ENCODE results near the gene PURB.
"Not testable (repeated sequence)": the region's sequence is repeated elsewhere in the genome, so short reads cannot be mapped to it uniquely, and the experiment has no call there.

Gene PURB

GRCh38 chr7:44891791-44892190, 6.5 kb upstream of the PURB start:
- no peak for DNase-seq (ENCODE audit: low read depth)

GRCh38 chr7:44891372-44891771, 6.0 kb upstream of the PURB start:
- no peak for DNase-seq (ENCODE audit: low read depth)

DNA sequence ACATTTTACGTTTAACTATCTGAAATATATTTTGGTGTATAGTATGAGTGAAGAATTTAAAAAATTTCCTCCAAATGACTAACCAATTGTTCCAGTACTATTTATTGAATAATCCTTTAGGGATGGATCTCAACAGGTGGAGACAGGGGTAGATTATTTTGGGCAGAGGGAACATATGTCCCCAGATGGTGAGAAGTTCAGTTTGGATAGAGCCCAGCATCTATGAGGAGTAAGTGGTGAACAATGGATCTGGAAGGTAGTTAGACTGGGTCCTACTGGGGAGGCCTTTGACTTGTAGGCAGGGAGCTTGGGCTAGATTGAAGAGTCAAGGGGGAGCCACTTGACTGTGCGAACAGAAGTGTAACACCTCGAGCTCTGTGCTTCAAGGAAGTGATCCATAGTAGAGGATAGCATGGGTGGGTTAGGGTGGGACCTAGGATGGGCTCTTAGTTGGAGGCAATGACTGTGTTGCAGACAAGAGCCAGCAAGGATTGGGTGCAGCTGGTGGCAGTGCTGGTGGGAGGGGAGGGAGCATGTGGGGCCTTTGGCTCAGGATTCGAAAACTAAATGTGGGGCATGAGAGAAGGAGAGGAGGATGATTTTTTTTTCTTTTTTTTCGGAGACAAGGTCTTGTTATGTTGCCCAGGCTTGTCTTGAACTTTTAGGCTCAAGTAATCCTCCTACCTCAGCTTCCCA, 3.9 kb upstream of the PURB start:
- no peak for DNase-seq (ENCODE audit: low read depth)

DNA sequence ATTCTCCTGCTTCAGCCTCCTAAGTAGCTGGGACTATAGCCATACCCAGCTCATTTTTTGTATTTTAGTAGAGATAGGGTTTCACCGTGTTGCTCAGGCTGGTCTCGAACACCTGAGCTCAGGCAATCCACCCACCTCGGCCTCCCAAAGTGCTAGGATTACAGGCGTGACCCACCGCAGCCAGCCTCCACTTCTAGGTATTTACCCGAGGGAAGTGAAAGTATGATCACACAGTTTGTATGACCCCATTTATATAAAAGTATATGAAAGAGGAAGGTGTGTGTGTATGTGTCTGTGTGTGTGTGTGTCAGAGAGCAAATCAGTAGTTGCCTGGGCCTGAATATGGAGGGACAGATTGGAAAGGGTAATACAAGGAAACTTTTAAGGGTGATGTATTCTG, 2.0 kb upstream of the PURB start:
- no peak for DNase-seq (ENCODE audit: low read depth)

GRCh38 chr7:44884621-44885393, 523 bp downstream of the PURB start:
- peak; percentile 70 for DNase-seq (ENCODE audit: low read depth)

DNA sequence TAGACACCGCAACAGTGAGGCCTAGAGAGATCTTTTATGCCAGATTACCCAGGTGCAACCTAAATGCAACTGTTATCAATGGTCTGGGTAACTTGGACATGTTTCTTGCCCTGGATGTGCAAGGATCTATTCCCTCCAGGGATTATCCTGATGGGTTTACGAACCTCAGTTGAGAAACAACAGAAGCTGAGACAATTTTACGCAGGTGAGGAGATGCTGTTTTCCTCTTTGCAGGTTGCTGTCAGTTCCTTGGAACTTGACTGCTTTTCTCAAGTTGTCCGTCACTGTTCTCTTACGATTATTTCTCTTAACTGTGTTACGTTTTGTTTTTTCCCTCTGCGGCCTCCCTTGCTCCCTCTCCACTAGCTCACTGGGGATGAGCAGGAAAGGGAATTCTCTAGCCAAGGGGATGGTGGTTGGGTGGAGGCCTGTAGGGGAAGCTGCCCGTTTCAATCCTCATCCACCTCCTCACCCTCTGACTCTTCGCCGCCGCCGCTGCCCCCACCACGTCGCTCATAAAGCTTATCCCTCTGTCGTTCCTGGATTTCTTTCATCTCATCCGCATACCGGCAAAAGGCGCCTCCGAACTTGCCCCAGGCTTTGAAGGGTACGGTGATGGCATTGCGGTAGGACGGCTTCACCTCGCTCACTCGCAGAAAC, 1.2 kb downstream of the PURB start:
- no peak for DNase-seq (ENCODE audit: low read depth)

GRCh38 chr7:44882899-44883298, 2.4 kb downstream of the PURB start:
- peak; percentile 28 for DNase-seq (ENCODE audit: low read depth)

DNA sequence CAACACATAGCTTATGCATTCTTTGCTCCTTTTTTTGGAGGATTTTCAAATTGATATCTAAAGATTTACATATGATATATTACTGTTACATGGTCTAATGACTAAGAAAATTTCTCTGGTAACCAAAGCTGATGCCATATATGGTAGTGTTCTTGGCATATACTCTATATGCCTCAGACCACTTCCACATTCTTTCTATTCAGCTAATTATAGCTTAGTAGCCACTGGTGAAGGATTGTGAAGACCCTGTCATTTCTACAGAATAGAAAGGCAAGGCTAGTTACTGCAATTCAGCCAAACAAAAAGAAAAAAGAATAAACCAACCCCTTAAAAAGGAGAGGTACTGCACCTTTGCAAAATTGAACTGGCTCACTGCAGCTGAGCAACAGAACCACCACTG, 3.7 kb downstream of the PURB start:
- peak; percentile 92 for DNase-seq (ENCODE audit: low read depth)

- DNase-seq (ENCODE audit: low read depth) = no peak
These were observed 4.2 kb downstream of the PURB start for GRCh38 chr7:44881066-44881600.

GRCh38 chr7:44880317-44881018, 4.9 kb downstream of the PURB start:
- no peak for DNase-seq (ENCODE audit: low read depth)

GRCh38 chr7:44876393-44876792, 8.9 kb downstream of the PURB start:
- no peak for DNase-seq (ENCODE audit: low read depth)

DNA sequence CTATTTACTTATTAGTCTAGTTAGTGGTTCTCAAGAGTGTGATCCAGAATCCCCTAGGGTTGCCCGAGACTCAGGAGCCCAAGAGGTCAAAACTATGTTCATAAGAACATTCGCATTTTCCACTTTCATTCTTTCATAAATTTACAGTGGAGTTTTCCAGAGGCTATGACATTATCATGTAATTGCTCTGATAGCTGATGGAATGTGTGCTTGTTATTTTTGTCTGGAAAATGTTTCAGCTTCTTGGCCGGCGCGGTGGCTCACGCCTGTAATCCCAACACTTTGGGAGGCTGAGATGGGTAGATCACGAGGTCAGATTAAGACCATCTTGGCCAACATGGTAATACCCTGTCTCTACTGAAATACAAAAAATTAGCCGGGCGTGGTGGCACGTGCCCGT, 10.1 kb downstream of the PURB start:
- no peak for DNase-seq (ENCODE audit: low read depth)

- no peak for DNase-seq (ENCODE audit: low read depth)
These were observed 12.5 kb downstream of the PURB start for GRCh38 chr7:44872787-44873186.

GRCh38 chr7:44871918-44872317, 13.4 kb downstream of the PURB start:
- DNase-seq (ENCODE audit: low read depth) = not testable (repeated sequence)

DNA sequence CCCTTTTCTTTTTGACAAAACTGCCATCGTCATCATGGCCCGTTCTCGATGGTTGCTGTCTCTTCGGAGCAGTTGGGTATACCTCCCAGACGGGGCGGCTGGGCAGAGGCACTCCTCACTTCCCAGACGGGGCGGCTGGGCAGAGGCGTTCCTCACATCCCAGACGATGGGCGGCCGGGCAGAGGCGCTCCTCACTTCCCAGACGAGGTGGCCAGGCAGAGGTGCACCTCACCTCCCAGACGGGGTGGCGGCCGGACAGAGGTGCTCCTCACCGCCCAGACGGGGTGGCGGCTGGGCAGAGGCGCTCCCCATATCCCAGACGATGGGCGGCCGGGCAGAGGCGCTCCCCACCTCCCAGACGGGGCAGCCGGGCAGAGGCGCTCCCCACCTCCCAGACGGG, 14.6 kb downstream of the PURB start:
- DNase-seq (ENCODE audit: low read depth) = not testable (repeated sequence)

DNA sequence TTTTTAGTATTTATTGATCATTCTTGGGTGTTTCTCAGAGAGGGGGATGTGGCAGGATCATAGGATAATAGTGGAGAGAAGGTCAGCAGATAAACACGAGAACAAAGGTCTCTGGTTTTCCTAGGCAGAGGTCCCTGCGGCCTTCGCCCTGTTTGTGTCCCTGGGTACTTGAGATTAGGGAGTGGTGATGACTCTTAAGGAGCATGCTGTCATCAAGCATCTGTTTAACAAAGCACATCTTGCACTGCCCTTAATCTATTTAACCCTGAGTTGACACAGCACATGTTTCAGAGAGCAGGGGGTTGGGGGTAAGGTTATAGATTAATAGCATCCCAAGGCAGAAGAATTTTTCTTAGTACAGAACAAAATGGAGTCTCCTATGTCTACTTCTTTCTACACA, 15.0 kb downstream of the PURB start:
- DNase-seq (ENCODE audit: low read depth) = not testable (repeated sequence)

- DNase-seq (ENCODE audit: low read depth) = peak; percentile 92
These were observed 18.0 kb downstream of the PURB start for GRCh38 chr7:44867073-44867995.

DNA sequence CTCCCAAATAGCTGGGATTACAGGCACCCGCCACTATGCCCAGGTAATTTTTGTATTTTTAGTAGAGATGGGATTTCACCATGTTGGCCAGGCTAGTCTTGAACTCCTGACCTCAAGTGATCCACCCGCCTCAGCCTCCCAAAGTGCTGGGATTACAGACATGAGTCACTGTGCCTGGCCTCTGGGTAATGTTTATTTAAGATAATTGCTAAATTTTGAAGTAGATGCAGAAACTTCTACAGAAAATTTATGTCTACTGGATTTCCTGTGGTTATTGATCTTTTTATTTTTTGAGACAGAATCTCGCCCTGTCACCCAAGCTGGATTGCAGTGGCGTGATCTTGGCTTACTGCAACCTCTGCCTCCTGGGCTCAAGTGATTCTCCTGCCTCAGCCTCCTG, 23.4 kb downstream of the PURB start:
- DNase-seq (ENCODE audit: low read depth) = peak; percentile 54

- DNase-seq (ENCODE audit: low read depth) = no peak
These were observed 27.2 kb downstream of the PURB start for GRCh38 chr7:44858161-44858560.

- no peak for DNase-seq (ENCODE audit: low read depth)
These were observed 30.5 kb downstream of the PURB start for GRCh38 chr7:44854644-44855364.

All from amniotic epithelial cell (primary cell).